ENCODE data around the gene STMN3.

DNA sequence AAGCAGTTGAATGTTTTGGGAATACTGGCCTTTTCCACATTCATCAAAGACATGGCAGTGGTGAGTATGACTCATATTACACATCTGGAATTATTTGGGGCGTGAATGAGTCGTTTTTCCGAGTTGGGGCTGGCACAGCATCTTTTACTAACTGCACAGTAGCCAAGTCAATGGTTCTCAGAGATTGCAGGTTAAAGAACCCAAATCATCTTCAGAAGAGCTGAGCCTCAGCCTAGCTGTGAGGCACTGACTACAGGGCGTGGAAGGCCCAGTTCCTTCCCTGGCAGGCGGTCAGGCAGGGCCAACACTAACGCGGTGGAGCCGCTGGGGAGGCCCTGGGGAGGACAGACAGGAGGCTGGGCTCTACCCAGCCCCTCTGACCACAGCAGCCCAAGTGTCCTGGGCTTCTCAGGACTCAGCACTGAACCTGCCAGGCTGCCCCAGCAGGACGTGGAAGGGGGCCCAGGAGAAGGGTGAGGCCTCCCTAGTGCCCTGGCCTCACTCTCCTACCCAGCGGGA is 59.1 kb downstream of the STMN3 start:
- TF ChIP-seq, protein P1, sequence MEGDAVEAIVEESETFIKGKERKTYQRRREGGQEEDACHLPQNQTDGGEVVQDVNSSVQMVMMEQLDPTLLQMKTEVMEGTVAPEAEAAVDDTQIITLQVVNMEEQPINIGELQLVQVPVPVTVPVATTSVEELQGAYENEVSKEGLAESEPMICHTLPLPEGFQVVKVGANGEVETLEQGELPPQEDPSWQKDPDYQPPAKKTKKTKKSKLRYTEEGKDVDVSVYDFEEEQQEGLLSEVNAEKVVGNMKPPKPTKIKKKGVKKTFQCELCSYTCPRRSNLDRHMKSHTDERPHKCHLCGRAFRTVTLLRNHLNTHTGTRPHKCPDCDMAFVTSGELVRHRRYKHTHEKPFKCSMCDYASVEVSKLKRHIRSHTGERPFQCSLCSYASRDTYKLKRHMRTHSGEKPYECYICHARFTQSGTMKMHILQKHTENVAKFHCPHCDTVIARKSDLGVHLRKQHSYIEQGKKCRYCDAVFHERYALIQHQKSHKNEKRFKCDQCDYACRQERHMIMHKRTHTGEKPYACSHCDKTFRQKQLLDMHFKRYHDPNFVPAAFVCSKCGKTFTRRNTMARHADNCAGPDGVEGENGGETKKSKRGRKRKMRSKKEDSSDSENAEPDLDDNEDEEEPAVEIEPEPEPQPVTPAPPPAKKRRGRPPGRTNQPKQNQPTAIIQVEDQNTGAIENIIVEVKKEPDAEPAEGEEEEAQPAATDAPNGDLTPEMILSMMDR (IDR thresholded peaks at IDR 0.05; ENCODE audit: low read depth, low read length, missing input control) = no peak
- TF ChIP-seq FOXA2 (IDR thresholded peaks at IDR 0.05) = no peak
- TF ChIP-seq, protein P2, sequence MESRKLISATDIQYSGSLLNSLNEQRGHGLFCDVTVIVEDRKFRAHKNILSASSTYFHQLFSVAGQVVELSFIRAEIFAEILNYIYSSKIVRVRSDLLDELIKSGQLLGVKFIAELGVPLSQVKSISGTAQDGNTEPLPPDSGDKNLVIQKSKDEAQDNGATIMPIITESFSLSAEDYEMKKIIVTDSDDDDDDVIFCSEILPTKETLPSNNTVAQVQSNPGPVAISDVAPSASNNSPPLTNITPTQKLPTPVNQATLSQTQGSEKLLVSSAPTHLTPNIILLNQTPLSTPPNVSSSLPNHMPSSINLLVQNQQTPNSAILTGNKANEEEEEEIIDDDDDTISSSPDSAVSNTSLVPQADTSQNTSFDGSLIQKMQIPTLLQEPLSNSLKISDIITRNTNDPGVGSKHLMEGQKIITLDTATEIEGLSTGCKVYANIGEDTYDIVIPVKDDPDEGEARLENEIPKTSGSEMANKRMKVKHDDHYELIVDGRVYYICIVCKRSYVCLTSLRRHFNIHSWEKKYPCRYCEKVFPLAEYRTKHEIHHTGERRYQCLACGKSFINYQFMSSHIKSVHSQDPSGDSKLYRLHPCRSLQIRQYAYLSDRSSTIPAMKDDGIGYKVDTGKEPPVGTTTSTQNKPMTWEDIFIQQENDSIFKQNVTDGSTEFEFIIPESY (IDR thresholded peaks at IDR 0.05) = no peak
- TF ChIP-seq, protein P3, sequence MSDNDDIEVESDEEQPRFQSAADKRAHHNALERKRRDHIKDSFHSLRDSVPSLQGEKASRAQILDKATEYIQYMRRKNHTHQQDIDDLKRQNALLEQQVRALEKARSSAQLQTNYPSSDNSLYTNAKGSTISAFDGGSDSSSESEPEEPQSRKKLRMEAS (IDR thresholded peaks at IDR 0.05) = no peak
- TF ChIP-seq GABPA (IDR thresholded peaks at IDR 0.05 in 1 of 2, conservative IDR thresholded peaks at IDR 0.05 in 1 of 2) = no peak
- no peak for TF ChIP-seq TAF1 (conservative IDR thresholded peaks at IDR 0.05)
- no peak for TF ChIP-seq REST (IDR thresholded peaks at IDR 0.05)
- no peak for TF ChIP-seq RAD21 (IDR thresholded peaks at IDR 0.05)
- TF ChIP-seq ATF3 (IDR thresholded peaks at IDR 0.05) = no peak
